ENCODE results near the gene CD300LB. TPM values are rescaled to one million over a fixed set of nuclear protein-coding genes. Genes with fewer than 3 reads are reported as not detected.
"Not testable (repeated sequence)": the region's sequence is repeated elsewhere in the genome, so short reads cannot be mapped to it uniquely, and the experiment has no call there.

CD300LB gene
- polyA plus RNA-seq, 2 of the 4 experiments (the other 2 are of a cell fraction), result not detected

- TF ChIP-seq EP300 (IDR thresholded peaks at IDR 0.05) (no peak), GATA3 (IDR thresholded peaks at IDR 0.05; ENCODE audit: borderline replicate concordance) (no peak), FOSL2 (IDR thresholded peaks at IDR 0.05) (no peak), FOSL2 (CRISPR knock-in tag; IDR thresholded peaks at IDR 0.05) (no peak)
Observed at GRCh38 chr17:74561586-74561985, 30.3 kb upstream of the CD300LB start (continued).

GRCh38 chr17:74558882-74559519, 27.7 kb upstream of the CD300LB start:
- H3K4me2 ChIP-seq, result no peak overlapping the region
- DNase-seq (ENCODE audit: low read depth in 1 of 2, low spot score in 1 of 2) (no peak), FAIRE-seq (no peak), ATAC-seq (no peak)
- WGBS (ENCODE audit: missing lambda C conversion rate), result 42% methylated on average over 6 of the region's 6 CpGs
- no peak overlapping the region for H3K4me3 ChIP-seq
- H3K4me1 ChIP-seq, result no peaks in the 10 kb centered on the region
- no peaks in the 10 kb centered on the region for H3K9me3 ChIP-seq
- no peak overlapping the region for H3K27ac ChIP-seq
- TF ChIP-seq NFE2L2 (conservative IDR thresholded peaks at IDR 0.05; ENCODE audit: low read length) (no peak), BHLHE40 (IDR thresholded peaks at IDR 0.05; ENCODE audit: low read depth, low read length) (no peak), CTCF (IDR thresholded peaks at IDR 0.05) (no peak), FOSL2 (IDR thresholded peaks at IDR 0.05) (no peak), FOSL2 (CRISPR knock-in tag; IDR thresholded peaks at IDR 0.05) (no peak), POLR2A (IDR thresholded peaks at IDR 0.05; ENCODE audit: low read length) (no peak), GATA3 (IDR thresholded peaks at IDR 0.05; ENCODE audit: borderline replicate concordance) (no peak), EHF (CRISPR knock-in tag; IDR thresholded peaks at IDR 0.05) (no peak), RCOR1 (IDR thresholded peaks at IDR 0.05; ENCODE audit: low read depth, low read length) (no peak), KDM1A (IDR thresholded peaks at IDR 0.05; ENCODE audit: low read depth) (no peak), CEBPB (IDR thresholded peaks at IDR 0.05) (no peak), ZC3H11A (IDR thresholded peaks at IDR 0.05) (no peak), USF2 (IDR thresholded peaks at IDR 0.05) (no peak), MAFK (IDR thresholded peaks at IDR 0.05; ENCODE audit: partially characterized antibody) (no peak), TP53 (CRISPR knock-in tag; IDR thresholded peaks at IDR 0.05) (no peak), CBX8 (IDR thresholded peaks at IDR 0.05) (no peak), ZFP36 (IDR thresholded peaks at IDR 0.05; ENCODE audit: borderline replicate concordance, partially characterized antibody) (no peak), POLR2AphosphoS2 (conservative IDR thresholded peaks at IDR 0.05; ENCODE audit: low read length) (no peak), CHD4 (IDR thresholded peaks at IDR 0.05; ENCODE audit: borderline replicate concordance) (no peak)
- CTCF ChIA-PET, result interaction anchor here (0.6 to 1.4 kb wide), 2 partner anchors 191 to 1003 kb away, joined by 3 to 4 read pairs; no protein-coding TSS in a partner anchor
- POLR2A ChIA-PET, result no interaction called here

- H3K4me1 ChIP-seq; H3K4me2 ChIP-seq; H3K27ac ChIP-seq; FAIRE-seq; H3K4me3 ChIP-seq; H3K9me3 ChIP-seq; POLR2A ChIA-PET; DNase-seq (ENCODE audit: low read depth in 1 of 2, low spot score in 1 of 2); ATAC-seq: not testable (repeated sequence)
- CTCF ChIA-PET, result interaction anchor here (0.8 to 2.2 kb wide), 8 partner anchors 8 to 191 kb away, joined by 3 to 23 read pairs (median 4); partner anchors contain the start of genes CD300H, CD300LB and CD300LD
- 17% methylated on average over 4 of the region's 4 CpGs for WGBS (ENCODE audit: missing lambda C conversion rate)
Observed at GRCh38 chr17:74558402-74558801, 27.1 kb upstream of the CD300LB start.

GRCh38 chr17:74555427-74555940, 24.2 kb upstream of the CD300LB start:
- Histone ChIP-seq H3K4me1 (no peaks in the 10 kb centered on the region), H3K27ac (no peak overlapping the region), H3K9me3 (no peaks in the 10 kb centered on the region), H3K4me3 (no peak overlapping the region), H3K4me2 (no peak overlapping the region)
- CTCF ChIA-PET, result interaction anchor here (0.5 to 5.3 kb wide), 5 partner anchors 11 to 674 kb away, joined by 3 to 27 read pairs (median 6); partner anchors contain the start of gene CD300H
- no peak for ATAC-seq
- POLR2A ChIA-PET, result interaction anchor here (1.0 to 1.3 kb wide), 2 partner anchors 14 to 125 kb away, joined by 3 read pairs; no protein-coding TSS in a partner anchor
- DNase-seq (ENCODE audit: low read depth in 1 of 2, low spot score in 1 of 2), result no peak
- no peak for FAIRE-seq
- 52% methylated on average over 7 of the region's 7 CpGs for WGBS (ENCODE audit: missing lambda C conversion rate)
- TF ChIP-seq CHD2 (IDR thresholded peaks at IDR 0.05; ENCODE audit: low read length, partially characterized antibody) (no peak), CHD4 (IDR thresholded peaks at IDR 0.05; ENCODE audit: borderline replicate concordance) (no peak), NR3C1 (IDR thresholded peaks at IDR 0.05) (no peak), EP300 (IDR thresholded peaks at IDR 0.05) (no peak), ZC3H11A (IDR thresholded peaks at IDR 0.05) (no peak), BCL3 (IDR thresholded peaks at IDR 0.05) (no peak), MAFK (IDR thresholded peaks at IDR 0.05; ENCODE audit: partially characterized antibody) (peak; percentile 77)

Measured in A549 (cell line).